GM12878 (cell line): ENCODE measurements around the gene IRGC. TPM values are rescaled to one million over a fixed set of nuclear protein-coding genes. Genes with fewer than 3 reads are reported as not detected.

Experiments used
- ASH2L ChIP-seq: fragments of 300-600, 200-600 bp; sonication (generic); IDR thresholded peaks from 2 replicates; pipeline ENCODE4 v1.6.1; 2017; ENCODE audit warnings: low read depth, mild to moderate bottlenecking, borderline replicate concordance
- ESRRA ChIP-seq: IDR thresholded peaks from 2 replicates; pipeline ENCODE4 v1.6.1; 2012; ENCODE audit warnings: mild to moderate bottlenecking, low read length, improper control_type of control experiment
- ETV6 ChIP-seq, 2 experiments: fragments of 450-650 bp in 1 of 2; IDR thresholded peaks in 1 of 2; conservative IDR thresholded peaks in 1 of 2; 2 replicates each; pipeline ENCODE4 v1.6.1; 2014; ENCODE audit warnings: antibody characterized with exemption in 1 of 2, borderline replicate concordance in 1 of 2, low read depth in 1 of 2, mild to moderate bottlenecking in 1 of 2, moderate library complexity in 1 of 2
- EZH2 ChIP-seq: IDR thresholded peaks from 2 replicates; pipeline ENCODE4 v1.6.1; 2012; ENCODE audit warnings: low read depth, mild to moderate bottlenecking, control low read depth, inconsistent platforms, low read length, borderline replicate concordance; ENCODE audit not compliant: control insufficient read depth
- NFYA ChIP-seq: IDR thresholded peaks from 2 replicates; pipeline ENCODE4 v1.6.1; 2011; ENCODE audit warnings: low read depth, mild to moderate bottlenecking, low read length, improper control_type of control experiment, borderline replicate concordance
- NKRF ChIP-seq: fragments of 450-650 bp; conservative IDR thresholded peaks from 2 replicates; pipeline ENCODE4 v1.6.1; 2017; ENCODE audit warnings: mild to moderate bottlenecking, moderate library complexity
- NR2C1 ChIP-seq: fragments of 450-650 bp; IDR thresholded peaks from 2 replicates; pipeline ENCODE4 v1.6.1; 2017; ENCODE audit warnings: antibody characterized with exemption, mild to moderate bottlenecking, moderate library complexity
- PRDM15 ChIP-seq: fragments of 450-650 bp; formaldehyde crosslinking; IDR thresholded peaks from 2 replicates; pipeline ENCODE4 v1.4.0; 2020; ENCODE audit warnings: mild to moderate bottlenecking, moderate library complexity
- RAD51 ChIP-seq: fragments of 450-650 bp; IDR thresholded peaks from 2 replicates; pipeline ENCODE4 v1.6.1; 2016; ENCODE audit warnings: moderate library complexity, mild to moderate bottlenecking, inconsistent platforms
- SIX5 ChIP-seq: IDR thresholded peaks from 2 replicates; pipeline ENCODE4 v1.6.1; 2011; ENCODE audit warnings: mild to moderate bottlenecking, low read depth, low read length, moderate library complexity; ENCODE audit not compliant: severe bottlenecking
- TAF1 ChIP-seq: IDR thresholded peaks from 2 replicates; pipeline ENCODE4 v1.6.1; 2011; ENCODE audit warnings: mild to moderate bottlenecking, low read depth, low read length, borderline replicate concordance
- WRNIP1 ChIP-seq: IDR thresholded peaks from 2 replicates; pipeline ENCODE4 v1.6.1; 2011; ENCODE audit warnings: low read depth, low read length, improper control_type of control experiment, borderline replicate concordance
- ZBTB4 ChIP-seq: fragments of 450-650 bp; formaldehyde crosslinking; IDR thresholded peaks from 2 replicates; pipeline ENCODE4 v1.4.0; 2022; ENCODE audit warnings: mild to moderate bottlenecking, moderate library complexity
- ZNF274 ChIP-seq: IDR thresholded peaks from one replicate; pipeline ENCODE4 v1.8.0; 2011; ENCODE audit not compliant: insufficient read length, insufficient read depth
- ZNF687 ChIP-seq: fragments of 450-650 bp; IDR thresholded peaks from 2 replicates; pipeline ENCODE4 v1.6.1; 2017; ENCODE audit warnings: mild to moderate bottlenecking, moderate library complexity
- polyA plus RNA-seq, 11 experiments: library from polyadenylated mRNA; depleted of rRNA in 4 of 11; unstranded in 6 of 11; stranded (reverse) in 5 of 11; fragments of >200 nt; fragmentation: Nextera tagmentation in 4 of 11; fragmentation: Illumina TruSeq in 1 of 11; extraction: Ambion mirVana in 4 of 11; extraction: Trizol in 1 of 11; gene quantifications; 1 replicate in 1 of 11; 2 replicates in 10 of 11; pipeline versions ENCODE4 v1.2.1 to v1.2.3, GENCODE V29; 2011 to 2016; ENCODE audit warnings: inconsistent platforms in 2 of 11, missing spikeins in 2 of 11, low read depth in 1 of 11
- total RNA-seq, 4 experiments: library from RNA; depleted of rRNA in 3 of 4; stranded (reverse); fragments of >200 nt in 3 of 4; fragmentation: Illumina TruSeq in 1 of 4; extraction: Trizol in 1 of 4; gene quantifications; 2 replicates each; pipeline versions ENCODE4 v1.2.1 to v1.2.3, GENCODE V29; 2013 to 2021

The IRGC gene
- total and polyA plus RNA-seq, 10 of the 15 experiments (the other 5 are each of a cell fraction or from before 2014, with no cell fraction given), result 0.04 TPM; not detected in 9

GRCh38 chr19:43725468-43725867, 9.6 kb downstream of the IRGC start (continued):
- TF ChIP-seq ZBTB4 (CRISPR knock-in tag) (no peak), ASH2L (no peak), ZNF687 (peak; percentile 57; the same call in 1 of the 2 replicates), NFYA (no peak), NKRF (no peak), EZH2 (no peak), TAF1 (no peak), PRDM15 (CRISPR knock-in tag) (no peak), RAD51 (no peak), ETV6 (conservative IDR thresholded peaks at IDR 0.05 in 1 of 2, IDR thresholded peaks at IDR 0.05 in 1 of 2; ENCODE audit: borderline replicate concordance in 1 of 2, low read depth in 1 of 2) (peak in 1 of 2 experiments; percentile 45; a peak in 1 of 4 replicates), NR2C1 (no peak), WRNIP1 (no peak), SIX5 (no peak), ZNF274 (no peak), ESRRA (peak; percentile 81; the same call in 1 of the 2 replicates)
